D721Med (cell line): ENCODE measurements around the gene ANTXR1.

Source experiments
- DNase-seq: peaks from one replicate; pipeline ENCODE4 v3.0.0; 2011; ENCODE audit warnings: low spot score; ENCODE audit not compliant: insufficient read length
- FAIRE-seq: peaks from 2 replicates; lab custom pipeline; 2011; peaks lifted over from hg19 to GRCh38; lab: Jason Lieb, UNC
- CTCF ChIP-seq: IDR thresholded peaks from 2 replicates; pipeline ENCODE4 v1.5.1; 2012; ENCODE audit warnings: mild to moderate bottlenecking, control low read depth; ENCODE audit not compliant: insufficient read depth; ENCODE audit errors: missing control alignments

Gene ANTXR1

GRCh38 chr2:69149631-69150215 is 136.7 kb downstream of the ANTXR1 start:
- DNase-seq: no peak
- no peak for FAIRE-seq
- TF ChIP-seq CTCF: no peak

GRCh38 chr2:69151931-69152330 is 139.0 kb downstream of the ANTXR1 start:
- FAIRE-seq (no peak), DNase-seq (no peak)
- no peak for TF ChIP-seq CTCF

- TF ChIP-seq CTCF: no peak
- no peak for FAIRE-seq
These were observed 140.0 kb downstream of the ANTXR1 start for GRCh38 chr2:69152847-69153583.

GRCh38 chr2:69154106-69154505 is 141.1 kb downstream of the ANTXR1 start:
- no peak for TF ChIP-seq CTCF
- no peak for DNase-seq
- FAIRE-seq: no peak

More at GRCh38 chr2:69152847-69153583, 140.0 kb downstream of the ANTXR1 start:
- no peak for DNase-seq

- no peak for TF ChIP-seq CTCF
- DNase-seq (no peak), FAIRE-seq (no peak)
These were observed 143.6 kb downstream of the ANTXR1 start for GRCh38 chr2:69156624-69157023.

GRCh38 chr2:69157441-69157840 is 144.5 kb downstream of the ANTXR1 start:
- DNase-seq: no peak
- no peak for FAIRE-seq
- TF ChIP-seq CTCF: no peak

- no peak for FAIRE-seq
These were observed 147.0 kb downstream of the ANTXR1 start for GRCh38 chr2:69159986-69160385.

More at GRCh38 chr2:69159986-69160385, 147.0 kb downstream of the ANTXR1 start:
- peak; percentile 6 for TF ChIP-seq CTCF
- DNase-seq: no peak
